Esophagus muscularis mucosa (tissue), 4 donors: Measurements from ENCODE around the gene STYXL1.

ENCODE experiments used
- EP300 ChIP-seq: sonication (generic); formaldehyde crosslinking; IDR thresholded peaks from one replicate; pipeline ENCODE4 v1.6.1; 2017; ENCODE audit warnings: antibody characterized with exemption
- POLR2A ChIP-seq: fragments of 450-650 bp; IDR thresholded peaks from one replicate; pipeline ENCODE4 v1.6.1; 2017; ENCODE audit warnings: antibody characterized with exemption, moderate library complexity, mild to moderate bottlenecking, low read depth
- POLR2AphosphoS5 ChIP-seq, 2 donors: sonication (generic); formaldehyde crosslinking; IDR thresholded peaks; one replicate each; pipeline ENCODE4 v1.6.1; 2017; ENCODE audit warnings: antibody characterized with exemption in 2 of 2
- TF ChIP-seq, protein P1 (sequence below), 3 experiments: fragments of 200-600 bp in 2 of 3; fragments of 450-650 bp in 1 of 3; sonication (generic) in 2 of 3; IDR thresholded peaks; one replicate each; pipeline ENCODE4 v1.5.1; 2017 to 2019; ENCODE audit warnings: antibody characterized with exemption in 3 of 3, mild to moderate bottlenecking in 2 of 3, moderate library complexity in 1 of 3

DNA sequence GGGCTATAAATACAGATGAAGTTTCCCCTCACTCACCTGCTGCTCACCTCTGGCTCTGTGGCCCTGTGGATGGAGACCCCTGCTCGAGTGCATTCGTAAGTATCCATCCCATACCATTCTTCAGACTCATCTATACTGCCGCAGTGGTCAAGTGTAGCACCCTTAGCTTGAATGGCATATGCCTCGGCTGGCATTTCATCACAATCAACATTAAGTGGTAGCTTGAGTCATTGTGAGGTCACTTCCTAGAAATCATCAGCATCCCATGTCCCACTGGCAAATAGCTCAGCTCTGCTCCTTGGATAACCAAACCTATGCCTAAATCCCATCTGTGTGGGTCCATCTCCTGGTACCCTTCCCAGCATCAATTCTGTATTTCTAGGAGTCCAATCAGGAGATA, 38.3 kb upstream of the STYXL1 start:
- TF ChIP-seq, protein P1, sequence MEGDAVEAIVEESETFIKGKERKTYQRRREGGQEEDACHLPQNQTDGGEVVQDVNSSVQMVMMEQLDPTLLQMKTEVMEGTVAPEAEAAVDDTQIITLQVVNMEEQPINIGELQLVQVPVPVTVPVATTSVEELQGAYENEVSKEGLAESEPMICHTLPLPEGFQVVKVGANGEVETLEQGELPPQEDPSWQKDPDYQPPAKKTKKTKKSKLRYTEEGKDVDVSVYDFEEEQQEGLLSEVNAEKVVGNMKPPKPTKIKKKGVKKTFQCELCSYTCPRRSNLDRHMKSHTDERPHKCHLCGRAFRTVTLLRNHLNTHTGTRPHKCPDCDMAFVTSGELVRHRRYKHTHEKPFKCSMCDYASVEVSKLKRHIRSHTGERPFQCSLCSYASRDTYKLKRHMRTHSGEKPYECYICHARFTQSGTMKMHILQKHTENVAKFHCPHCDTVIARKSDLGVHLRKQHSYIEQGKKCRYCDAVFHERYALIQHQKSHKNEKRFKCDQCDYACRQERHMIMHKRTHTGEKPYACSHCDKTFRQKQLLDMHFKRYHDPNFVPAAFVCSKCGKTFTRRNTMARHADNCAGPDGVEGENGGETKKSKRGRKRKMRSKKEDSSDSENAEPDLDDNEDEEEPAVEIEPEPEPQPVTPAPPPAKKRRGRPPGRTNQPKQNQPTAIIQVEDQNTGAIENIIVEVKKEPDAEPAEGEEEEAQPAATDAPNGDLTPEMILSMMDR (IDR thresholded peaks at IDR 0.05): no peak
- no peak for TF ChIP-seq EP300
- TF ChIP-seq POLR2A: no peak
- no peak for TF ChIP-seq POLR2AphosphoS5 (IDR thresholded peaks at IDR 0.05)
